GM19463 (cell line): ENCODE results near the gene NEDD9.
A peak's percentile ranks its signal among the peaks of the same experiment; 100 is the strongest.

ENCODE experiments used
- ATAC-seq: cut with Tn5 transposase; IDR thresholded peaks from one replicate; pipeline ENCODE4 v1.9.1; 2021; ENCODE audit warnings: mild to moderate bottlenecking, moderate library complexity; ENCODE audit not compliant: unreplicated experiment

NEDD9 gene

GRCh38 chr6:11149551-11149950 lies 82.9 kb downstream of the NEDD9 start:
- no peak for ATAC-seq

- ATAC-seq, result no peak
Measured at GRCh38 chr6:11146117-11146826, 86.2 kb downstream of the NEDD9 start.

GRCh38 chr6:11144393-11144851 lies 88.0 kb downstream of the NEDD9 start:
- ATAC-seq, result peak; percentile 88

- ATAC-seq, result no peak
Measured at GRCh38 chr6:11143394-11144371, 88.8 kb downstream of the NEDD9 start.

GRCh38 chr6:11142296-11143027 lies 90.0 kb downstream of the NEDD9 start:
- no peak for ATAC-seq

- no peak for ATAC-seq
Measured at GRCh38 chr6:11141295-11141694, 91.2 kb downstream of the NEDD9 start.

GRCh38 chr6:11140056-11140455 lies 92.4 kb downstream of the NEDD9 start:
- no peak for ATAC-seq

GRCh38 chr6:11139051-11139960 lies 93.2 kb downstream of the NEDD9 start:
- no peak for ATAC-seq

- ATAC-seq, result no peak
Measured at GRCh38 chr6:11136809-11137208, 95.7 kb downstream of the NEDD9 start.
